ENCODE results near the gene NR2F6.

NR2F6 gene

GRCh38 chr19:17286263-17286662, 40.5 kb upstream of the NR2F6 start:
- Histone ChIP-seq H3K79me2 (ENCODE audit: insufficient read depth, low read length) (no peaks in the 10 kb centered on the region), H3K9ac (ENCODE audit: low read depth, low read length, poor library complexity, severe bottlenecking) (no peak overlapping the region), H3K4me3 (ENCODE audit: low read length, poor library complexity, severe bottlenecking) (no peak overlapping the region)

DNA sequence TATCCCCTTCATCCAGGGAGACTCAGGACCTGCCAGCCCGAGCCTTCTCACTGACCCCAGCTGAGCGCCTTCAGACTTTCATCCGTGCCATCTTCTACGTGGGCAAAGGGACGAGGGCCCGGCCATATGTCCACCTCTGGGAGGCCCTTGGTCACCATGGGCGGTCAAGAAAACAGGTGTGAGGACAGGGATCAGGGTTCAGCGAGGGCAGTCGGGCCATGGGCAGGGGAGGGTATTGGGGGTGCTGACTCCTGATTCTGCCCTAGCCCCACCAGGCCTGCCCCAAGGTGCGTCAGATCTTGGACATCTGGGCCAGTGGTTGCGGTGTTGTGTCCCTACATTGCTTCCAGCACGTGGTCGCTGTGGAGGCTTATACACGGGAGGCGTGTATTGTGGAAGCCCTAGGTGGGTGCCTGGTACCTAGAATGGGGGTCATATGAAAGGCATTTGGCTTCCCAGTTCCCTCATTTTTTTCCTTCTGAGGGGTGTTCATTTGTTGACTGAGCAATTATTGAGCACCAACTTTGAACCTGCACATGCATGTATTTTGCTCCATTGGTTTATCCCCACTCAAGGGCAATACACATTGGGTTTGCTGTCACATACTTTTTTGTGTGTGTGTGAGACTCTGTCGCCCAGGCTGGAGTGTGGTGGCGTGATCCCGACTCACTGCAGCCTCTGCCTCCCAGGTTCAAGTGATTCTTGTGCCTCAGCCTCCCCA, 39.9 kb upstream of the NR2F6 start:
- no peaks in the 10 kb centered on the region for H3F3A ChIP-seq (ENCODE audit: low read depth)
- no peak overlapping the region for H2AFZ ChIP-seq (ENCODE audit: low read length)
- H3K4me1 ChIP-seq (ENCODE audit: insufficient read depth, low read length, poor library complexity, severe bottlenecking): no peaks in the 10 kb centered on the region
- no peak overlapping the region for H3K4me2 ChIP-seq (ENCODE audit: low read depth, low read length, poor library complexity, severe bottlenecking)
- H3K27me3 ChIP-seq (ENCODE audit: insufficient read depth, low read length, poor library complexity, severe bottlenecking): no peaks in the 10 kb centered on the region
- no peak overlapping the region for H3K4me3 ChIP-seq (ENCODE audit: low read length, poor library complexity, severe bottlenecking)
- H3K36me3 ChIP-seq (ENCODE audit: insufficient read depth, low read length): no peaks in the 10 kb centered on the region
- TF ChIP-seq, protein P1, sequence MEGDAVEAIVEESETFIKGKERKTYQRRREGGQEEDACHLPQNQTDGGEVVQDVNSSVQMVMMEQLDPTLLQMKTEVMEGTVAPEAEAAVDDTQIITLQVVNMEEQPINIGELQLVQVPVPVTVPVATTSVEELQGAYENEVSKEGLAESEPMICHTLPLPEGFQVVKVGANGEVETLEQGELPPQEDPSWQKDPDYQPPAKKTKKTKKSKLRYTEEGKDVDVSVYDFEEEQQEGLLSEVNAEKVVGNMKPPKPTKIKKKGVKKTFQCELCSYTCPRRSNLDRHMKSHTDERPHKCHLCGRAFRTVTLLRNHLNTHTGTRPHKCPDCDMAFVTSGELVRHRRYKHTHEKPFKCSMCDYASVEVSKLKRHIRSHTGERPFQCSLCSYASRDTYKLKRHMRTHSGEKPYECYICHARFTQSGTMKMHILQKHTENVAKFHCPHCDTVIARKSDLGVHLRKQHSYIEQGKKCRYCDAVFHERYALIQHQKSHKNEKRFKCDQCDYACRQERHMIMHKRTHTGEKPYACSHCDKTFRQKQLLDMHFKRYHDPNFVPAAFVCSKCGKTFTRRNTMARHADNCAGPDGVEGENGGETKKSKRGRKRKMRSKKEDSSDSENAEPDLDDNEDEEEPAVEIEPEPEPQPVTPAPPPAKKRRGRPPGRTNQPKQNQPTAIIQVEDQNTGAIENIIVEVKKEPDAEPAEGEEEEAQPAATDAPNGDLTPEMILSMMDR (conservative IDR thresholded peaks at IDR 0.05; ENCODE audit: low read length): no peak
- no peak for TF ChIP-seq EZH2phosphoT487 (IDR thresholded peaks at IDR 0.05; ENCODE audit: borderline replicate concordance)
- H3K9me2 ChIP-seq (replicated peaks; ENCODE audit: low read depth, low read length): no peaks in the 10 kb centered on the region
- no peak overlapping the region for H3K9ac ChIP-seq (ENCODE audit: low read depth, low read length, poor library complexity, severe bottlenecking)
- H4K20me1 ChIP-seq (ENCODE audit: insufficient read depth, low read length, poor library complexity, severe bottlenecking): no peaks in the 10 kb centered on the region
- no peaks in the 10 kb centered on the region for H3K9me3 ChIP-seq (ENCODE audit: insufficient read depth, low read depth, low read length)
- no peaks in the 10 kb centered on the region for H3K79me2 ChIP-seq (ENCODE audit: insufficient read depth, low read length)

More at GRCh38 chr19:17286263-17286662, 40.5 kb upstream of the NR2F6 start:
- H3K4me1 ChIP-seq (ENCODE audit: insufficient read depth, low read length, poor library complexity, severe bottlenecking): no peaks in the 10 kb centered on the region
- no peaks in the 10 kb centered on the region for H3K9me3 ChIP-seq (ENCODE audit: insufficient read depth, low read depth, low read length)
- no peaks in the 10 kb centered on the region for H4K20me1 ChIP-seq (ENCODE audit: insufficient read depth, low read length, poor library complexity, severe bottlenecking)
- H3K36me3 ChIP-seq (ENCODE audit: insufficient read depth, low read length): no peaks in the 10 kb centered on the region
- no peaks in the 10 kb centered on the region for H3K27me3 ChIP-seq (ENCODE audit: insufficient read depth, low read length, poor library complexity, severe bottlenecking)
- no peaks in the 10 kb centered on the region for H3K9me2 ChIP-seq (replicated peaks; ENCODE audit: low read depth, low read length)
- H2AFZ ChIP-seq (ENCODE audit: low read length): no peak overlapping the region
- H3K4me2 ChIP-seq (ENCODE audit: low read depth, low read length, poor library complexity, severe bottlenecking): no peak overlapping the region
- TF ChIP-seq EZH2phosphoT487 (IDR thresholded peaks at IDR 0.05; ENCODE audit: borderline replicate concordance): no peak
- TF ChIP-seq, protein P1 (conservative IDR thresholded peaks at IDR 0.05; ENCODE audit: low read length): no peak
- no peaks in the 10 kb centered on the region for H3F3A ChIP-seq (ENCODE audit: low read depth)

- H3K27me3 ChIP-seq (ENCODE audit: insufficient read depth, low read length, poor library complexity, severe bottlenecking): no peaks in the 10 kb centered on the region
- H3K36me3 ChIP-seq (ENCODE audit: insufficient read depth, low read length): 0 out of 2 replicates have a peak, but pooled peaks cover 3% of the 10 kb centered on the region
- H3K4me1 ChIP-seq (ENCODE audit: insufficient read depth, low read length, poor library complexity, severe bottlenecking): no peaks in the 10 kb centered on the region
- no peaks in the 10 kb centered on the region for H4K20me1 ChIP-seq (ENCODE audit: insufficient read depth, low read length, poor library complexity, severe bottlenecking)
- no peak overlapping the region for H3K4me2 ChIP-seq (ENCODE audit: low read depth, low read length, poor library complexity, severe bottlenecking)
- H3F3A ChIP-seq (ENCODE audit: low read depth): no peaks in the 10 kb centered on the region
- no peak overlapping the region for H2AFZ ChIP-seq (ENCODE audit: low read length)
- H3K9me2 ChIP-seq (replicated peaks; ENCODE audit: low read depth, low read length): no peaks in the 10 kb centered on the region
- no peak overlapping the region for H3K9ac ChIP-seq (ENCODE audit: low read depth, low read length, poor library complexity, severe bottlenecking)
- TF ChIP-seq, protein P1 (conservative IDR thresholded peaks at IDR 0.05; ENCODE audit: low read length): no peak
- TF ChIP-seq EZH2phosphoT487 (IDR thresholded peaks at IDR 0.05; ENCODE audit: borderline replicate concordance): no peak
- no peaks in the 10 kb centered on the region for H3K79me2 ChIP-seq (ENCODE audit: insufficient read depth, low read length)
- H3K9me3 ChIP-seq (ENCODE audit: insufficient read depth, low read depth, low read length): no peaks in the 10 kb centered on the region
- H3K4me3 ChIP-seq (ENCODE audit: low read length, poor library complexity, severe bottlenecking): no peak overlapping the region
Observed at GRCh38 chr19:17283504-17283996, 37.8 kb upstream of the NR2F6 start.
